ENCODE data around the gene LRPAP1. TPM values are rescaled to one million over a fixed set of nuclear protein-coding genes. Genes with fewer than 3 reads are reported as not detected.

LRPAP1 gene
- total RNA-seq, 1 donor from 2014 or later: 195 TPM

DNA sequence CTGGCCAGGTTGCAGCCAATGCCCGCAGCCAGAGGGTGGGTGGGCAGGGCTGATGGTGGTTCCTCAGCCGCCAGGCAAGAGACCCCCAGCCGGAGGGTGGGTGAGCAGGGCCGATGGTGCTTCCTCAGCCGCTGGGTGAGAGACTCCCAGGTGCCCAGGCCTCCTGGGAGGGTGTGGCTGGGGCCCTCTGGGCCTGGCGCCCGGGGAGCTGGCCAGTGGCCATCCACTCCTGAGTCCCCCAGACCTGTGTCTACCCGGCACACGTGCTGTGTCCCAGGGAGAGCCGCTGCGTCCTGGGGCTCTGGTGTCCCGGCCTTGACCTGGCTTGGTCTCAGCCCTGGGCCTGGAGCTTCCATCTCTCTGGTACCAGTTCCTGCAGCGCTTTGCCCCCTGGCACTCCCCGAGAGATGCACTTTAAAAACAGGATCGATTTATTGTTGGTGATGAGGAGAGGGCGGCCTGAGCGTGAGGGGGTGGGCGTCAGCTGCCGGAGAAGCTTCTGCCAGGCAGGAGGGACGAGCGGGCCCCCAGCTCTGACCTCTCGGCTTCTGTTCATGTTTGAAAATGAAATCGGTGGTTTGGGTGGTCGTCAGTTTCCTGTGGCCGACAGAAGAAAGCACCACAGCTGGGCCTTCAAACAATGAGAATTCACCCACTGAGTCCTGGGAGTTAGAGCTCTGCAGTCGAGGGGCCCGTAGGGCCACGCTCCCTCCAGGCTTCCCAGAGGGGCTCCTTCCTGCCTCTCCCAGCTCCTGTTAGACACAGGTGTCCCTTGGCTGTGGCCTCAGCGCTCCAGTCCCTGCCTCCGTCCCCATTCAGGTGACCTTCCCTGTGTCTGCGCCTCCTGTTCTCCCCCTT lies 62.6 kb downstream of the LRPAP1 start:
- H3K4me3 ChIP-seq: no peak overlapping the region
- H3K27me3 ChIP-seq: peaks cover 23% of the 10 kb centered on the region
- H3K27ac ChIP-seq: no peak overlapping the region
- DNase-seq (no peak), ATAC-seq (no peak)
- intact Hi-C loops (cut with DNase I): no loop called here
- no peaks in the 10 kb centered on the region for H3K4me1 ChIP-seq
- TF ChIP-seq CTCF (IDR thresholded peaks at IDR 0.05): no peak
- H3K9me3 ChIP-seq: no peaks in the 10 kb centered on the region
- no peaks in the 10 kb centered on the region for H3K36me3 ChIP-seq

DNA sequence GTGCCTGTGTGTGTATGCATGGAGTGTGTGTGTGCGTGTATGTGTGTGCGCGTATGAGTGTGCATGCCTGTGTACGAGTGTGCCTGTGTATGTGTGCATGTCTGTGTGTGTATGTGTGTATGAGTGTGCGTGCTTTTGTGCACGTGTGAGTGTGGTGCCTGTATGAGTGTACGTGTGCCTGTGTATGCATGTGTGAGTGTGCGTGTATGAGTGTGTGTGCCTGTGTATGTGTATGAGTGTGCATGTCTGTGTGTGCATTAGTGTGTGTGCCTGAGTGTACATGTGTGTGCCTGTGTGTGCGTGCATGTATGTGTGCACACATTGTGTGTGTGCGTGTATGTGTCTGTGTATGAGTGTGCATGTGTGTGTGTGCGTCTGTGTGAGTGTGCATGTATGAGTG lies 63.4 kb downstream of the LRPAP1 start:
- Histone ChIP-seq H3K9me3 (no peaks in the 10 kb centered on the region), H3K36me3 (no peaks in the 10 kb centered on the region), H3K4me1 (no peaks in the 10 kb centered on the region), H3K27me3 (peaks cover 28% of the 10 kb centered on the region), H3K4me3 (no peak overlapping the region), H3K27ac (no peak overlapping the region)
- no peak for TF ChIP-seq CTCF (IDR thresholded peaks at IDR 0.05)
- DNase-seq (no peak), ATAC-seq (no peak)
- intact Hi-C loops (cut with DNase I): no loop called here

DNA sequence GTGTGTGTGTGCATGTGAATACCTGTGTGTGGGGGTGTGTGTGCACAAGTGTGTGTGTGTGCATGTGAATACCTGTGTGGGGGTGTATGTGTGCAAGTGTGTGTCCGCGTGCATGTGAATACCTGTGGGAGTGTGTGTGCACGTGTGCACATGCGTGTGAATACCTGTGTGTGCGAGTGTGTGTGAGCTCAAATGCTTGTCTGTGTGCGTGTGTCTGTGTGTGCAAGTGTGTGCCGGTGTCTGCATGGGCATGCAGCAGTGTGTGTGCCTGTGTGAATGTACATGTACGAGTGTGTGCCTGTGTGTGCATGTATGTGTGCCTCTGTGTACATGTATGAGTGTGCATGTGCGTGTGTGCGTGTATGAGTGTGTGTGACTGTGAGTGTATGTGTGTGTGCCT lies 64.1 kb downstream of the LRPAP1 start:
- Histone ChIP-seq H3K36me3 (no peaks in the 10 kb centered on the region), H3K4me1 (no peaks in the 10 kb centered on the region), H3K27ac (no peak overlapping the region), H3K4me3 (no peak overlapping the region), H3K9me3 (no peaks in the 10 kb centered on the region), H3K27me3 (peaks cover 33% of the 10 kb centered on the region)
- DNase-seq: no peak
- intact Hi-C loops (cut with DNase I): no loop called here
- no peak for TF ChIP-seq CTCF (IDR thresholded peaks at IDR 0.05)
- ATAC-seq: no peak

- no peaks in the 10 kb centered on the region for H3K9me3 ChIP-seq
- H3K36me3 ChIP-seq: no peaks in the 10 kb centered on the region
- no peak for TF ChIP-seq CTCF (IDR thresholded peaks at IDR 0.05)
- H3K27me3 ChIP-seq: peaks cover 36% of the 10 kb centered on the region
- DNase-seq (no peak), ATAC-seq (no peak)
- no peak overlapping the region for H3K27ac ChIP-seq
- intact Hi-C loops (cut with DNase I): no loop called here
- H3K4me1 ChIP-seq: peaks cover 3% of the 10 kb centered on the region
- no peak overlapping the region for H3K4me3 ChIP-seq
These were observed 64.6 kb downstream of the LRPAP1 start for GRCh38 chr4:3467601-3468031.

GRCh38 chr4:3466691-3467600 lies 65.3 kb downstream of the LRPAP1 start:
- H3K4me1 ChIP-seq: peaks cover 5% of the 10 kb centered on the region
- H3K27ac ChIP-seq: no peak overlapping the region
- ATAC-seq: no peak
- H3K4me3 ChIP-seq: no peak overlapping the region
- H3K27me3 ChIP-seq: peaks cover 38% of the 10 kb centered on the region
- no peak for DNase-seq
- no peak for TF ChIP-seq CTCF (IDR thresholded peaks at IDR 0.05)
- intact Hi-C loops (cut with DNase I): no loop called here
- no peaks in the 10 kb centered on the region for H3K36me3 ChIP-seq
- no peaks in the 10 kb centered on the region for H3K9me3 ChIP-seq
